GM21619 (cell line): ENCODE measurements around the gene EPB41L3.

Source experiments
- ATAC-seq: cut with Tn5 transposase; IDR thresholded peaks from one replicate; pipeline ENCODE4 v1.9.1; 2021; ENCODE audit not compliant: unreplicated experiment

The EPB41L3 gene

GRCh38 chr18:5419030-5419429 is 124.8 kb downstream of the EPB41L3 start:
- ATAC-seq: no peak

GRCh38 chr18:5417342-5417741 is 126.5 kb downstream of the EPB41L3 start:
- no peak for ATAC-seq

GRCh38 chr18:5416112-5416511 is 127.7 kb downstream of the EPB41L3 start:
- no peak for ATAC-seq

GRCh38 chr18:5415665-5416064 is 128.1 kb downstream of the EPB41L3 start:
- no peak for ATAC-seq

- ATAC-seq: no peak
Observed at GRCh38 chr18:5415031-5415430, 128.8 kb downstream of the EPB41L3 start.

- no peak for ATAC-seq
Observed at GRCh38 chr18:5414546-5414945, 129.3 kb downstream of the EPB41L3 start.

GRCh38 chr18:5413447-5413846 is 130.3 kb downstream of the EPB41L3 start:
- ATAC-seq: no peak

GRCh38 chr18:5410582-5410981 is 133.2 kb downstream of the EPB41L3 start:
- ATAC-seq: no peak

- ATAC-seq: no peak
Observed at GRCh38 chr18:5398269-5398668, 145.5 kb downstream of the EPB41L3 start.

GRCh38 chr18:5397102-5397501 is 146.7 kb downstream of the EPB41L3 start:
- no peak for ATAC-seq

- ATAC-seq: no peak
Observed at GRCh38 chr18:5395860-5396448, 147.8 kb downstream of the EPB41L3 start.

- ATAC-seq: no peak
Observed at GRCh38 chr18:5393779-5394178, 150.0 kb downstream of the EPB41L3 start.

- no peak for ATAC-seq
Observed at GRCh38 chr18:5391409-5391808, 152.4 kb downstream of the EPB41L3 start.

- no peak for ATAC-seq
Observed at GRCh38 chr18:5389356-5389755, 154.4 kb downstream of the EPB41L3 start.

GRCh38 chr18:5388896-5389295 is 154.9 kb downstream of the EPB41L3 start:
- no peak for ATAC-seq

- no peak for ATAC-seq
Observed at GRCh38 chr18:5380586-5380985, 163.2 kb downstream of the EPB41L3 start.

GRCh38 chr18:5376986-5377385 is 166.8 kb downstream of the EPB41L3 start:
- ATAC-seq: no peak

- no peak for ATAC-seq
Observed at GRCh38 chr18:5370332-5370731, 173.5 kb downstream of the EPB41L3 start.

GRCh38 chr18:5369513-5369912 is 174.3 kb downstream of the EPB41L3 start:
- no peak for ATAC-seq

GRCh38 chr18:5365443-5365842 is 178.4 kb downstream of the EPB41L3 start:
- ATAC-seq: no peak

- ATAC-seq: no peak
Observed at GRCh38 chr18:5350636-5351035, 193.2 kb downstream of the EPB41L3 start.
